Fibroblast of skin of scalp (primary cell): ENCODE measurements around the gene SIDT1.

Source experiments
- DNase-seq: peaks from one replicate; pipeline ENCODE4 v3.0.0-alpha.2; 2013

The SIDT1 gene

DNA sequence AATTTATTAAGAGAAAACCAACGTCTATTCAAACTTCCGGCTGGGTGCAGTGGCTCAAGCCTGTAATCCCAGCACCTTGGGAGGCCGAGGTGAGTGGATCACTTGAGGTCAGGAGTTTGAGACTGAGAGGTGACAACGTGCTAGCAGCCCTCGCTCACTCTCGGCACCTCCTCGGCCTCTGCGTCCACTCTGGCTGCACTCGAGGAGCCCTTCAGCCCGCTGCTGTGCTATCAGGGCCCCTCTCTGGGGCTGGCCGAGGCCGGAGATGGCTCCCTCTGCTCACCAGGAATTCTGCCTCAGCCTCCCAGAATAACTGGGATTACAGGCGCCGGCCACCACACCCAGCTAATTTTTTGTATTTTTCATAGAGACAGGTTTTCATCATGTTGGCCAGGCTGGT, 105.4 kb downstream of the SIDT1 start:
- no peak for DNase-seq

- DNase-seq = no peak
These were observed 106.6 kb downstream of the SIDT1 start for GRCh38 chr3:113638910-113639309.

DNA sequence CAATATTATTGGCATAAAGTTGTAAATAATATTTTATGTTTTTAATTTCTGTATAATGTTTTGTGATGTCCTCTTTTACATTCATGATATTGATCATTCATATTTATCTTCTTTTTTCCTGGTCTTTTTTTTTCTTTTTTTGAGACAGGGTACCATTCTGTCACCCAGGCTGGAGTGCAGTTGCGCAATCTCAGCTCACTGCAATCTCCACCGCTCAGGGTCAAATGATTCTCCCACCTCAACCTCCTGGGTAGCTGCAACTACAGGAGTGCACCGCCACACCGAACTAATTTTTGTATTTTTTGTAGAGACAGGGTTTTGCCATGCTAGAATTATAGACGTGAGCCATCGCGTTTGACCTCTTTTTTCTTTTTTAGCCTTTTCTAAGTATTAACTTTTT, 111.2 kb downstream of the SIDT1 start:
- DNase-seq = no peak

GRCh38 chr3:113648524-113648923, 116.2 kb downstream of the SIDT1 start:
- no peak for DNase-seq

DNA sequence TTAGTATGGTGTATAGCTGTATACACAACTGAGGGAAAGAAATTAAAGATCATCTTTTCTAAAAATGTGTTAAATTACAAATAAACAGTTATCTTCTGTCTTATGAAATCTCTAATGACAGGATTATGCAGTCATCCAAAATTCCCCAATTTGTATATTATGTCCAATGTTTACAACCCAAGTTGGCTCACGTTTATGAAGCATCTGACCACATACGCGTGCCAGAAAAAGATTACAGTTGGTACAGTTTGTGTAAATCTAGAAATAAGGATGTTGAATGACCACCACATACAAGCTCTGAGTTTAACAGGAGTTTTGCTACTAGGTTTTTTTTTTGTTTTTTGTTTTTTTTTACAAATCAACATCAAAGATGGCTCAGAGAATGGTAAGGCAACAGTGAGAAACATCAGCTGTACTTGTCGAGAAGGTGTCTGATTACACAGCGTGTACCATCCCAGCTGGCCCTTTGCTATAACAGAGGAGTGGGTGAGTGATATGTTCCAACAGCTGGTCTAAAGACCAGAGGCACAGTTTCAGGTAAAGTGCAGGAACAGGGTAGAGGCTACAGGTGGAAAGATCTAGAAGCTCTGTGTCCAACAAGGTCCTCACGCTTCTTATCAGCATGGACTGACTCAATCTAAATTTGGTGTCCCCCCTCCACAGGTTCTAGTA, 117.0 kb downstream of the SIDT1 start:
- no peak for DNase-seq

DNA sequence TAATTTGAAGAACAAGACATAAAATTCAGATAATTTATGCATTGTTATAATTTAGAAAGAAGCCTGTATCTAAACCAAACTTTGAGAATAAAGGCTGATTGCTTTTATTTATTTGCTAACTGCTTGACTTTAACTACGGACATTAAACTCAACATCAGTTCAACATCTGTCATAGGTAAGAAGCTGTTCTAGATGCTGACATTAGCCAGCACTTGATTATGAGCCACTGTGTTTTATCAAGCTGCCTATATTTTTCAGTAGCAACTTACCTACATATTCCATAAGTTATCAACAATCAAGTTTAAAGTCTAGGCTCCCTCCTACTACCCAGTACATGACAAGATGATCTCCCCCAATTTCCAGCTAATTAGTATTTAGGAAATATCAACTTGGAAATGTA, 122.0 kb downstream of the SIDT1 start:
- DNase-seq = no peak

- no peak for DNase-seq
These were observed 122.5 kb downstream of the SIDT1 start for GRCh38 chr3:113654851-113655250.

DNA sequence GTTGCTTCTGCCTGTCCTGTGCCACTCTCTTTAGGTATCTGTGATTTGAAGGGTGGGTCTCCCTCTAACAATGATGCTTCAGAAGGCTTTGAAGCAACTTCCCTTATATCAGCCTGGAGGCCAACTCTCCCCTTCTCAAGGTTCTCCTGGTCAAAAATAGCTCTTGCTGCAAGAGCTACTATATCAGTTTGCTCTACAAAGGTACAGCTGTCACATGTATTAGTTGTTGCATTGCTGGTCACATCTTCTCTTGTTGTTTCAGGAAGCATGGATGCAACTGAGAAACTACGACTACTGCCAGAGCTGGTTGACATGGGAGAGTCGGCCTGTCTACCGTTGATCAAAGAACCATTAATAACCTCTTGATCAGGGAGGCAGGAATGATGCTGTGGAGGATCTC, 125.8 kb downstream of the SIDT1 start:
- no peak for DNase-seq

GRCh38 chr3:113659101-113659541, 126.8 kb downstream of the SIDT1 start:
- DNase-seq = no peak

DNA sequence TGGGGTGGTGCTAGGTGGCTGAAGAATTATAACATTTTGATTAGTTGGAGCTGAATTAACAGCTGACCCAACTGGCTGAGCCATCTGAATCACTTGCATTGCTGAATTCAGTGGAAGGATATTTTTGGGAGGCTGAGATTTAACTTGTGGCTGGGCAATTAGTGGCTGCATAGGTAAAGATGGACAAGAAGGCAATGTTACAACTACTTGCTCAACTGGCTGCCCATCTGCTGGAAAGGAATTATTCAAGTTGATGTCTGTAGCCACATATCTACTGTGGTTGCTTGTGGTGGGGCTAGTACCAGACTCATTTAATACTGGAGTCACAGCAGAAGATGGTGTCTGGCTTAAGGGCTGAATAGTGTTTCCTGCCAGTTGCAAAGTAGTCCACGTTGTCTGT, 127.6 kb downstream of the SIDT1 start:
- no peak for DNase-seq

GRCh38 chr3:113660458-113660857, 128.1 kb downstream of the SIDT1 start:
- DNase-seq = no peak

DNA sequence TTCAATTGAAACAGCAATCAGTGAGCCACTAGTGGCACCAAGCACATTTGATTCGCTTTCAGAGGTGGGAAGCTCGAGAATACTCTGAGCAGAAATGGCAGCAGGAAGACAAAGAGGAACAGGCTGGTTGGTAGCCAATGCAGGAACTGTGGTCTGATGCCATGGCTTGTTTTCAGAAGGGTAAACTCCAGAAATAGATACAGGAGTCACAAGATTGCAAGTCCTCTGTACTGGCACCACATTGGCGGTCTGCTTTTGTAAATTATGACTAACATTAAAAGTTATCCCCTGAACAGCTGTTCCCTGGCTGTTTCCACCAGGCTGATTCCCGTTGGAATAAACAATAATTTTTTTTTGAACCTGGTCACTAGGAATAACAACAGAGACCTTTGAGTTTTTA, 128.5 kb downstream of the SIDT1 start:
- no peak for DNase-seq

GRCh38 chr3:113662824-113663223, 130.5 kb downstream of the SIDT1 start:
- no peak for DNase-seq

DNA sequence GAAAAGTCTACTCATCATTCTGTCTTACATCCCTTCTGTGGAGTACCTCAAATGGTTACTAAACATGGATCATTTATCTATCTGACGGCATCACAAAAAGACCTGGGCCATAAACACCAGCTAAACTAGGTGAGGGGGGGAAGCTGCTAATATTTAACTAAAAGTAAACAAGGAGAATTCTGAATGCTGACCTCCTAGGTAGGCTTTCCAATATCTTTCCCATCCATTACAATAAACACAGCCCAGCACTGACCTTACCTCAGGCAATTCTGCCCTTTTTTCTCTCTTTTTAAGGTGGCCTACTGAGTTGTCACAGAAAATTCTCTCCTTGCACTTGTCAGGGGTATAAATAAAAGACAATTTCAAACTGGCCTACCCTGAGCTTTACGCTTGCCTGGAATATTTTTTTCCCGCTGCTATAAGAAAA, 131.0 kb downstream of the SIDT1 start:
- no peak for DNase-seq

DNA sequence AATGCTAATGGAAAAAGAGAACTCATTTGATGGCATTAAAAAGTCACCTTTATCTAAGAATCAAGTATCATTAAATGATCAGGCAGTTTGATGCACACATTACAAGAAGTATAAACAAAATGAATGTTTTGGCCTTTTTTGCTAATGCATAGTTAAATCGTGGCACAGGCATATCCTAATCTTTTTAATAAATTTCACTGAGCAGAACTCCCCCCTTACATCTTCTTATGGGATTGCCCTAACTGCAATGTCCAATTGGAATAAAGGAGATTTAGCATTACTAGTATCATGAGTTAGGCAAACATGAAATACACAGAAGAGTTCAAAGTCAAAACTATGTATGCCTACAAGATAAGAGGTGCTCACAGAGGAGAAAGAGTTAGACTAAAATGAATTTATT, 131.4 kb downstream of the SIDT1 start:
- DNase-seq = no peak

DNA sequence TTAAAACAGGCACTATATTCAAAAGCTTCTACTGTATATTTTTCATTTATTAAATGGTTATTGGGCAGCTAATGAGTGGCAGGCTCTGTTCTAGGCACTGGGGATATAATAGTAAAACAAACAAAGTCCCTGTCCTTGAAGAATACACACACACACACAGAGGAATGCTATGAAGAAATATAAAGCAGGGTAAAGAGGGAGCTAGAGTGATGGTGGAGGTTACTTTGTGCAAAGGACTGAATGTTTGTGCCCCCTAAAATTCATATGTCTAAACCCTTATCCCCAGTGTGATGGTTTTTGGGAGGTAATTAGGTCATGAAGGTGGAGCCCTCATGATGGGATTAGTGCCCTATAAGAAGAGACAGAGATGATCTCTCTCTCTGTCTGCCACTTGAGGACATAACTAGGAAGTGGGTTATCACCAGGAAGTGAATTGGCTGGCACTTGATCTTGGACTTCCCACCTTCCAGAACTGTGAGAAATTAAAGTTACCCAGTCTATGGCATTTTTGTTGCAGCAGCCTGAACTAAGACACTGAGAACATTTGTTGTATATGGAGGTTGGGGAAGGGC, 132.3 kb downstream of the SIDT1 start:
- DNase-seq = no peak

DNA sequence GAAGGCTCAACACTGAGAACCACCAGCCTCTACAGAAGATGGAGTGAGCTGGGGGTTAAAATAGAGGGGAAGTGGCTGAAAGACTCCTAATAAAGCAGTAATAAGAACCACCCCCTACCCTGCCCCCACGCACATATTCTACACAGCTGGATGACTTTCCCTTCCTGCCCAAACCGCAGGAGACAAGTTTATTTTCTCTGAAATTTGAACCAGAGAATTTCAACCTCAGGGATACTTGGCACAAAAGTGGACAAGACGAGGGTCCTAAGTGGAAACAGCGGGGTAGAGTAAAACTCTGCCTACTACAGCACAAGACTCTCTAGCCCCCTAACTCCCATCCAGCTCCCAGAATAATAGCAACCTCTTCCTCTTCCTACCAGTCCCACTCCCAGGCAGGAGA, 135.7 kb downstream of the SIDT1 start:
- DNase-seq = peak; percentile 67

DNA sequence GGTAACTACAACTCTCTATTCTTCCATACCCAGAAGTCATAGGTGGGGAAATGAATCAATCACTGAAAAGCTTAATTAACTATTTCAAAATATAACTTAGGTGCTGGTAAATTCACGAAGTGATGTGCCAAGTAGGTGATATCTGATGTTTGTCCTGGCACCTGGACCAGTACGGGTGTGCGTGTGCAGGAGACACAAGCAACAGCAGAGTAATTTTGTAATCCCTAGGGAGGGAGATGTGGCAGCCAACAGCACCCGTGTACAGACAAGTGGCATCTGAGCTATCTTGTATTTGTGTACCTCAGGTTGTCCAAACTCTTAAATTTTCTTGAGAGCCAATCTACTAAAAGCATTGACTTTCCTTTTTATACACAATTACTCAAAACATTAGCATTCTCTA, 141.2 kb downstream of the SIDT1 start:
- DNase-seq = no peak

DNA sequence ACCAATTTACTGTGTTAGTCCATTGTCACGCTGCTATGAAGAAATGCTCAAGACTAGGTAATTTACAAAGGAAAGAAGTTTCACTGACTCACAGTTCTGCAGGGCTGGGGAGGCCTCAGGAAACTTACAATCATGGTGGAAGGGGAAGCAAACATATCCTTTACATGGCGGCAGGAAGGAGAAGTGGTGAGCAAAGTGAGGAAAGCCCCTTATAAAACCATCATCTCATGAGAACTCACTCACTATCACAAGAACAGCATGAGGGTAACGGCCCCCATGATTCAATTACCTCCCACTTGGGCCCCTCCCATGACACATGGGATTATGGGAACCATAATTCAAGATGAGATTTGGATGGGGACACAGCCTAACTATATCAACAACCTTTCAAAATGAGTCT, 143.9 kb downstream of the SIDT1 start:
- no peak for DNase-seq

DNA sequence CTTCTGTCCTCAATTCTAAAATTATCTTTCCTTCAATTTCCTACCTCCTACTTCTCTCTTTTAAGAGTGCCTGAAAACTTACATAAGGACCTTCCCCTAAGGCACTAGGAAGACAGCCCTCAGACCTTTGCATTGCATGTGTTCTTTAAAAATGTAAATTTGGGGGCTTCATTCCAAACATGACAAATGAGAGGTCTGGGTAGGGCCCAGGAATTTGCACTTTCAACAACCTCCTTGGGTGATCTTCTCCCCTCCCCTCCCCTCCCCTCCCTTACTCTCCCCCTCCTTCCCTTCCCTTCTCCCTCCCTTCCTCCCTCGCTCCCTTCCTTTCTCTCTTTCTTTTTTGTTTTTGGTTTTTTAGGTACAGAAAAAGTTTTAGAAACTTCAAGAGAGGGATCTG, 145.4 kb downstream of the SIDT1 start:
- DNase-seq = no peak

DNA sequence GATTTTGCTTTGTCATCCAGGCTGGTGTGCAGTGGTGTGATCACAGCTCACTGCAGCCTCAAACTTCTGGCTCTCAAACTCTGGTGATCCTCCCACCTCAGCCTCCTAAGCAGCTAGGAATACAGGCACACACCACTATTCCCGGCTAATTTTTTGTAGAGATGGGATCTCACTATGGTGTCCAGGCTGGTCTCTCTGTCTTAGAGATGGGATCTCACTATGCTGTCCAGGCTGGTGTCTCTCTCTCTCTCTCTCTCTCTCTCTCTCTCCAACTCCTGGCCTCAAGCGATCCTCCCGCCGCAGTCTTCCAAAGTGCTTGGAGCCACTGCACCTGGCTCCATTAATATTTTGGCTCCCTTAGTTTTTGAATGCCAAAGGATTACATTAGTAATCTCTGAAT, 146.4 kb downstream of the SIDT1 start:
- DNase-seq = no peak
